SU-DHL-6 (cell line): ENCODE data around the gene NPPA.

Source experiments
- EZH2phosphoT487 ChIP-seq: fragments of 200-600 bp; sonication (generic), shearing (Covaris generic); conservative IDR thresholded peaks from 2 replicates; pipeline ENCODE4 v1.6.1; 2018; ENCODE audit warnings: mild to moderate bottlenecking, antibody characterized with exemption, low read length, moderate library complexity, mixed read lengths
- TF ChIP-seq, protein P1 (sequence below): fragments of 200-600 bp; sonication (generic); IDR thresholded peaks from one replicate; pipeline ENCODE4 v1.5.1; 2017; ENCODE audit warnings: antibody characterized with exemption, mild to moderate bottlenecking, low read length, moderate library complexity; ENCODE audit not compliant: insufficient read depth, poor library complexity, severe bottlenecking

DNA sequence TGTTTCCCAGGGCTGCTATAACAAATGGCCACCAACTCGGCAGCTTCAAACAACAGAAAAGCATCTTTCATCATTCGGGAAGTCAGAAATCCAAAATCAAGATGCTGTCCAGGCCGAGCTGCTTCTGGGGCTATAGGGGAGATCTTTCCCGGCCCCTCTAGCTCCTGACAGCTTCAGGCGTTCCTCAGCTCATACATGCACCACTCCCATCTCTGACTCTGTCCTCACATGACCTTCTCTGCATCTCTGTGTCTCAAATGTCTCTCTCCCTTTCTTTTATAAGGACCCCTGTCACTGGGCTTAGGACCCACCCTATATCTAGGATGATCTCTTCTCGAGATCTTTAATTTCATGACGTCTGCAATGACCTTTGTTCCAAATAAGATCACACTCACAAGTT is 25.0 kb upstream of the NPPA start:
- TF ChIP-seq, protein P1, sequence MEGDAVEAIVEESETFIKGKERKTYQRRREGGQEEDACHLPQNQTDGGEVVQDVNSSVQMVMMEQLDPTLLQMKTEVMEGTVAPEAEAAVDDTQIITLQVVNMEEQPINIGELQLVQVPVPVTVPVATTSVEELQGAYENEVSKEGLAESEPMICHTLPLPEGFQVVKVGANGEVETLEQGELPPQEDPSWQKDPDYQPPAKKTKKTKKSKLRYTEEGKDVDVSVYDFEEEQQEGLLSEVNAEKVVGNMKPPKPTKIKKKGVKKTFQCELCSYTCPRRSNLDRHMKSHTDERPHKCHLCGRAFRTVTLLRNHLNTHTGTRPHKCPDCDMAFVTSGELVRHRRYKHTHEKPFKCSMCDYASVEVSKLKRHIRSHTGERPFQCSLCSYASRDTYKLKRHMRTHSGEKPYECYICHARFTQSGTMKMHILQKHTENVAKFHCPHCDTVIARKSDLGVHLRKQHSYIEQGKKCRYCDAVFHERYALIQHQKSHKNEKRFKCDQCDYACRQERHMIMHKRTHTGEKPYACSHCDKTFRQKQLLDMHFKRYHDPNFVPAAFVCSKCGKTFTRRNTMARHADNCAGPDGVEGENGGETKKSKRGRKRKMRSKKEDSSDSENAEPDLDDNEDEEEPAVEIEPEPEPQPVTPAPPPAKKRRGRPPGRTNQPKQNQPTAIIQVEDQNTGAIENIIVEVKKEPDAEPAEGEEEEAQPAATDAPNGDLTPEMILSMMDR, result no peak
- TF ChIP-seq EZH2phosphoT487, result no peak
